Measurements from ENCODE around the gene AGPS.
A peak's percentile ranks its signal among the peaks of the same experiment; 100 is the strongest.
"Not testable (repeated sequence)": the region's sequence is repeated elsewhere in the genome, so short reads cannot be mapped to it uniquely, and the experiment has no call there.

The AGPS gene

GRCh38 chr2:177424120-177424519 is 31.5 kb downstream of the AGPS start:
- DNase-seq (ENCODE audit: low read depth): not testable (repeated sequence)

- not testable (repeated sequence) for DNase-seq (ENCODE audit: low read depth)
These were observed 32.0 kb downstream of the AGPS start for GRCh38 chr2:177424620-177425019.

DNA sequence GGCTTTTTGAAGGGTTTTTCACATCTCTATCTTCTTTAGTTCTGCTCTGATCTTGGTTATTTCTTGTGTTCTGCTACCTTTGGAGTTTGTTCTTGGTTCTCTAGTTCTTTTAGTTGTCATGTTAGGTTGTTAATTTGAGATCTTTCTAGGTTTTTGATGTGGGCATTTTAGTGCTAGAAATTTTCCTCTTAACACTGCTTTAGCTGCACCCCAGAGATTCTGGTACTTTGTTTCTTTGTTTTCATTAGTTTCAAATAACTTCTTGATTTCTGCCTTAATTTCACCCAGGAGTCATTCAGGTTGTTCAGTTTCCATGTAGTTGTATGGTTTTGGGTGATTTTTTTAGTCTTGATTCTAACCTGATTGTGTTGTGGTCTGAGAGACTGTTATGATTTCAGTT is 34.7 kb downstream of the AGPS start:
- no peak for DNase-seq (ENCODE audit: low read depth)

DNA sequence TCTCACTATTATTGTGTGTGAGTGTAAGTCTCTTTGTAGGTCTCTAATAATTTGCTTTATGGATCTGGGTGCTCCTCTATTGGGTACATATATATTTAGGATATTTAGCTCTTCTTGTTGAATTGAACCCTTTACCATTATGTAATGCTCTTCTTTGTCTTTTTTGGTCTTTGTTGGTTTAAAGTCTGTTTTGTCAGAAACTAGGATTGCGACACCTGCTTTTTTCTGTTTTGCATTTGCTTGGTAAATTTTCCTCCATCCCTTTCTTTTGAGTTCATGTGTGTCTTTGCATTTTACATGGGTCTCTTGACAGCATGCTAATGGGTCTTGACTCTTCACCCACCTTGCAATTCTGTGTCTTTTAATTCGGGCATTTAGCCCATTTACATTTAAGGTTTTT is 35.4 kb downstream of the AGPS start:
- DNase-seq (ENCODE audit: low read depth): not testable (repeated sequence)

DNA sequence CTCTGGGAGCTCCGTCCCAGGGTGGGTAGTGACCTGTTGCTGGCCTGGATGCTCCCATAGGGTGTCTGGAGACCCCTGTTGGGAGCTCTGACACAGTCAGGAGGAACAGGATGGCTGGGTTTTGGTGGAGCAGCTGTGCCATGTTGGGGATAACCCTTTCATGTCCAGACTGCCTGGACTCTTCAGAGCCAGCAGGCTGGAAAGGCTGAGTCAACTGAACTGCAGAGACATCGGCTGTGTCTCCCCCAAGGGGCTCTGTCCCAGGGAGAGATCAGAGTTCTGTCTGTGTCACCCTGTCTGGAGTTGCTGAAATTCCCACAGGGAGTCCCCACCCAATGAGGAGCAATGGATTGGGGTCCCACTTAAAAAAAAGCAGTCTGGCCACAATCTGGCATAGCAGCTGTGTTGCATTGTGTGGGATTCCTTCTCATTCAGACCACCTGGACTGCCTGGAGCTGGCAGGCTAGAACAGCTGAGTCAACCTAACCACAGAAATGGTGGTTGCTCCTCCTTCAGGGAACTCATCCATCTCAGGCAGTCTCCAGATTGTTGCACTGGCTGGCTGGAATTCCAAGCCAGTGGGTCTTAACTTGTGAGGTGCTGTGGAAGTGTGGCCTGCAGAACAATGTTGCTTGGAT is 37.2 kb downstream of the AGPS start:
- DNase-seq (ENCODE audit: low read depth): peak; percentile 91

DNA sequence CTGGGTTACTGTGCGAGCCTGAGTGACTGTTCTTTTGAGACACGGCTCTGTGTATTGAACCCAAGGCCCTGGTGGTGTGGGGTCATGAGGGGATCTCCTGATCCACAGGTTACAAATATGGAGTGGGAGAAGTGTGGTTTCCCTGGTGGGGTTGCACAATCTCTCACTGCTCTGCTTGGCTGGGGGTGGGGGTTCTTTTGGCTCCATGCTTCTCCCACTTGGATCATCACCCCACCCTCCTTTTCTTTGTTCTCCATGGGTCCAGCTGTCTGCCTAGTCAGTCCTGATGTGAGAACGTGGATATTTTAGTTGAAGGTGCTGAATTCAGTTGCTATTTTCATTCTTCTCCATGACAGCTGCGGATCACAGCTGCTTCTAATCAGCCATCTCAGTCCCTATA is 37.8 kb downstream of the AGPS start:
- no peak for DNase-seq (ENCODE audit: low read depth)

DNA sequence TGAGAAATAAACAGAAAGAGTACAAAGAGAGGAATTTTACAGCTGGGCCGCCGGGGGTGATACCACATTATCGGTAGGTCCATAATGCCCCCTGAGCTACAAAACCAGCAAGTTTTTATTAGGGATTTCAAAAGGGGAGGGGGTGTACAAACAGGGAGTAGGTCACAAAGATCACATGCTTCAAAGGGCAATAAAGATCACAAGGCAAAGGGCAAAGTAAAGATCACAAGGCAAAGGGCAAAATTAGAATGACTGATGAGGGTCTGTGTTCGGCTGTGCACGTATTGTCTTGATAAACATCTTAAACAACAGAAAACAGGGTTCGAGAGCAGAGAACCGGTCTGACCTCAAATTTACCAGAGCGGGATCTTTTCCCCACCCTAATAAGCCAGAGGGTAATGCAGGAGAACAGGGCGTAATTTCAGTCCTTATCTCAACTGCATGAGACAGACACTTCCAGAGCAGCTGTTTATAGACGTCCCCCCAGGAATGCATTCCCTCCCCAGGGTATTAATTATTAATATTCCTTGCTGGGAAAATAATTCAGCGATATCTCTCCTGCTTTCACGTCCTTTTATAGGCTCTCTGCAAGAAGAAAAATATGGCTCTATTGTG is 38.6 kb downstream of the AGPS start:
- not testable (repeated sequence) for DNase-seq (ENCODE audit: low read depth)

DNA sequence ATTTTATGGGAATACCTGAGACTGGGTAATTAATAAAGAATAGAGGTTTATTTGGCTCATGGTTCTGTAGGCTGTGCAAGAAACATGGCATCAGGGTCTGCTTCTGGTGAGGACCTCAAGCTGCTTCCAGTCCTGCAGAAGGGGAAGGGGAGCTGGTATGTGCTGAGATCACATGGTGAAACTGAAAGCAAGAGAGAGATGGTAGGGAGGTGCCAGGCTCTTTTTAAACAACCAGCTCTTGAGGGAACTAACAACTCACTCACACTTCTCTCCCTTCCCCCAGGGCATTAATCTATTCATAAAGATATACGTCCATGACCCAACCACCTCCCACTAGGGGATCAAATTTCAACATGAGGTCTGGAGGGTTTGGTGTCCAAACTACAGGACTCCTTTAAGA is 40.1 kb downstream of the AGPS start:
- no peak for DNase-seq (ENCODE audit: low read depth)

DNA sequence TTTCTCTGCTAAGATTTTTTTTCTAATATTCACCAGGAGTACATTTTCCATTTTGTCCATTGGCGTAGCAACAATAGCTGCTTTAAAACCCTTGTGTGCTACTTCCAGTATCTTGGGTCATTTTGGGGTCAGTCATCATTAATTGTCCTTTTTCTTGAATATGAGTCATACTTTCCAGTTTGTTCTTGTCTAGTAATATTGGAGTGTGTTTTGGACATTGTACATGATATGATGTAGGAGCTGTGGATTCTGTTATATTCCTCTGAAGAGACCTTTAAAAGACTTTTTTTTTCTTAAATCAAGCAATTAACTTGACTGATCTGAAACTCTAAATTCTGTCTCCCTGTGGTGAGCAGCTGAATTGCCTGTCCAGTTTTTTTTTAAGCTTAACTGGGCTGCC is 40.8 kb downstream of the AGPS start:
- DNase-seq (ENCODE audit: low read depth): no peak

- no peak for DNase-seq (ENCODE audit: low read depth)
These were observed 41.9 kb downstream of the AGPS start for GRCh38 chr2:177434475-177434874.

DNA sequence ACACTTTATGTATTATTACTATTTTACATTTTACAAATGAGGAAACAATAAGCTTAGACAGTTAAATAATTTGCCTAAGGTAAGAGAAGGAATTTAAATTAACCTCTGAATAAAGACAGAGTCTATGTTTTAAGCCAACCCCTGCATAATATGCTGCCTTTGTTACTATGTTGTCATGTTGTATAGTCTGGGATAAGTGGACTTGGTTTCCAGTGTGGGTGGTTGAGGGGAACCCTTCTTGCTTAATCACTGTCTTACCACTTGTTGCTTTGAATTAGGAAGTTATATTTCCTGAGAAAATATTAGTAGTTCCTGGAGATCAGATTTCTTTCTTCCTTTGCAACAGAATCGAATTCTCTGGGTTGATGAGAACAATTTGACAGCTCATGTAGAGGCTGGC is 52.6 kb downstream of the AGPS start:
- no peak for DNase-seq (ENCODE audit: low read depth)

DNA sequence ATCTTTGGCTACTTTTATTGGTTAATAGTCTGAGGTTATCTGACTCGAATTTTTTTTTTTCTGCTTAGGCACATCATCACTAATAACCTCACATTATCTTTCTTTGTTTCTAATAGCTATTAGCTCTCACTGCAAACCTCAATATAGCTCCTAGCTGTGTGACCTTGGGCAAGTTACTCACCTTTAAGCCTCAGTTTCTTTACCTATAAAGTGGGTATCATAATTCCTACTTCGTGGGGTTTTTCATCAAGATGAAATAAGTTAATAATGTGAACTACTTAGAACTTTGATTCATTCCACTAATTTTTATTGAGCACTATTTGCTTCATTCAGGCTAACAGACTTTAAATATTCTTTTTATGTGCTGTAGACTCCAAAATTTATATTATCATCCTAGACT is 55.5 kb downstream of the AGPS start:
- no peak for DNase-seq (ENCODE audit: low read depth)

- DNase-seq (ENCODE audit: low read depth): no peak
These were observed 56.6 kb downstream of the AGPS start for GRCh38 chr2:177449159-177449558.

DNA sequence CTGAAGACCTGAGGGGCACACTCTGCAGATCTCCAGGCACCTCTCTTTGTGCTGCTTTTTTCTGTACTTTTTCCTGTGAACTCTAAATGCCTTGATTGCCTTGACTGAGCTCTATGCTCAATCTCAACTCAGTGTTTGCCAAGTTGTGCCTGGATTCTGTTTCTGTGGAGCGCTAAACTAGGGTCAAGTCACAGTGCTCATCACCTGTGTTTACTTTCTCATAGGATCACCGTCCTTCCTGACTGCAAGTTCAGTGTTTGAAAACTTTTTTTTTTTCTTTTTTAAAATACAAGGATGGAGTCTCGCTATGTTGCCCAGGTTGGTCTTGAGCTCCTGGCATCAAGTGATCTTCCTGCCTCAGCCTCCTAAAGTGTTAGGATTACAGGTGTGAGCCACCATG is 62.6 kb downstream of the AGPS start:
- no peak for DNase-seq (ENCODE audit: low read depth)

DNA sequence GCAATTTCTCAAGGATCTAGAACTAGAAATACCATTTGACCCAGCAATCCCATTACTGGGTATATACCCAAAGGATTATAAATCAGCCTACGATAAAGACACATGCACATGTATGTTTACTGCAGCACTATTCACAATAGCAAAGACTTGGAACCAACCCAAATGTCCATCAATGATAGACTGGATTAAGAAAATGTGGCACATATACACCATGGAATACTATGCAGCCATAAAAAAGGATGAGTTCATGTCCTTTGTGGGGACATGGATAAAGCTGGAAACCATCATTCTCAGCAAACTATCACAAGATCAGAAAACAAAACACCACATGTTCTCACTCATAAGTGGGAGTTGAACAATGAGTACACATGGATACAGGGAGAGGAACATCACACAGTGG is 67.2 kb downstream of the AGPS start:
- DNase-seq (ENCODE audit: low read depth): not testable (repeated sequence)

DNA sequence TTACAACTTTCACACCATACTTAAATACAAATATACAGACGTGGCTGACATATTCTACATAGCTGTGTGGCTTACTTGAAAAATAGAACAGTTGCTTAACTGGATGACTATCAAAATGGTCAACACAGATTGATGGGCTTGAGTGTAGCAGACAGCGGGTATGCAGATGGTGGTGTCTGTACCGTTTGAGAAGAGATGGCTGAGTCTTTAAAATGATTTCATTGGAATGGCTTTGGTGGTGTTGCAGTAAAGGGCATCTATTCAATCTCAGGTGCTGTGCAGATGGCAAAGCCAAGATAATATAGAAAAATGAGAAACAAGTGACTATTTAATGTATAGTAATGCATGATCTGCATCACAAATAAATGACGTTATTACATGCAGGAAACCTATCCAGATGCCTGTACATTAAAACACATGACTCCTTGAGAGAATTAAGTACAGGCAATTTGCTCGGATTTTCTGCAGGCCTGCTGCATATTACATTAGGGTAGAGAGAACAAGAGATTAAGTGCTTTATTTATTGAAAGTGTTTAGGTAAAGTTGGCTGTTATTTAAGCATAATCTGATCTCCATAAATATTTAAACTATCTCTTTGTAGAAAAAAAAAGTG is 68.5 kb downstream of the AGPS start:
- DNase-seq (ENCODE audit: low read depth): no peak

GRCh38 chr2:177464549-177464948 is 72.0 kb downstream of the AGPS start:
- DNase-seq (ENCODE audit: low read depth): peak; percentile 34

- no peak for DNase-seq (ENCODE audit: low read depth)
These were observed 73.0 kb downstream of the AGPS start for GRCh38 chr2:177465400-177466138.

GRCh38 chr2:177466337-177467195 is 74.0 kb downstream of the AGPS start:
- no peak for DNase-seq (ENCODE audit: low read depth)

DNA sequence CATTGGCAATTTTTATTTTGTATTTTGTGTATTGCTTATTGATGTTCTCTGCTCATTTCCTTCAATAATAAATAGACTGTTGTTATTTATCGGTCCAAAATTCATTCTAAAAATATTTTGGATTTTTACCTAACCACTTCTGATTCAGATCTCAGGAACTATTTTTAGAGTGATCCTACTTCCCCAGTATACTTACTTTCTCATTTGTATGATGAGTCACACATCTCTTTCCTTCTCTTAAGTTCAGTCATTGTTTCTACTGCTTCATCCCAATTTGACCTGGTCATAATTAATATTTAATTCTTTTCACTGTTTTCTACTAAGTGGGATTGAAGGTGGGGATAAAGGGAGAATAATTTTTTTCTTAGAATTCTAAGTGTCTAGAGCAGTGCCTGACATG is 75.1 kb downstream of the AGPS start:
- DNase-seq (ENCODE audit: low read depth): peak; percentile 68

DNA sequence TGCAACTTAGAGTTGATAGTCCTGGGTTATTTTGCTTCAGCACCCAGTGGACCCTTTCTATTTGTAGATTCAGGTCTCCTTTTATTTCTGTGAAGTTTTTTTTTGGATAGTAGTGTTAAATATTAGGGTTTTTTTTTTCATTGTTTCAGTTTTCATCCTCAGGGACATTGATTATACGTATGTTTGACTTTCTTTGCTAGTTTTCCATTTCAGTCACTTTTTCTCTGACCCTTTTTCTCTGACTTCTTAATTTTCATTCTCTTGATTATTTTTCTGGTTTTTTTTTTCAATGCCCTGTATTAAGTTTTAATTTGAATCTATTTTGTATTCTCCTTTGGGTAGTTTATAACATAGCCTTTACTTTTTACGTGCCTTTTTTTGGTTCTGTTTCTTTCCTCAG is 79.4 kb downstream of the AGPS start:
- DNase-seq (ENCODE audit: low read depth): no peak

- DNase-seq (ENCODE audit: low read depth): no peak
These were observed 81.7 kb downstream of the AGPS start for GRCh38 chr2:177474301-177474700.
